ENCODE measurements around the gene SFT2D1.

The SFT2D1 gene

DNA sequence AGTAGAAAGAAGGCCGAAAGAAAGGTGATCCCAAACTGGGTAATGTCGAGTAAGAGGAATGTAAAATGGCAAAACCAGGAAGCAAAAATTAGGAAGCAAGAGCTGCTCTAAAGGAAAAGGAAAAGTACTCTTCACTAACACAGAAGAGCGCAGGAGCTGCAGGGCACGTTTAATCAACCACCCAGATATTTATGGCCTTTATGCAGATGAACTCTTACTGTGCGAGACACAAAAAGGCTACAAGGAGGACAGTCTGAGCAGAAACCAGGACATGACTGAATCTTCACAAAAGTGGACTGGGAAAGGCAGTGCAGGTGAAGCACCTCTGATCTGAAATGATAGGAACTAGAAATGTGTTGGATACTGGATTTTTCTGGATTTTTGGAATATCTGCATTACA, 18.9 kb downstream of the SFT2D1 start:
- TF ChIP-seq, protein P1, sequence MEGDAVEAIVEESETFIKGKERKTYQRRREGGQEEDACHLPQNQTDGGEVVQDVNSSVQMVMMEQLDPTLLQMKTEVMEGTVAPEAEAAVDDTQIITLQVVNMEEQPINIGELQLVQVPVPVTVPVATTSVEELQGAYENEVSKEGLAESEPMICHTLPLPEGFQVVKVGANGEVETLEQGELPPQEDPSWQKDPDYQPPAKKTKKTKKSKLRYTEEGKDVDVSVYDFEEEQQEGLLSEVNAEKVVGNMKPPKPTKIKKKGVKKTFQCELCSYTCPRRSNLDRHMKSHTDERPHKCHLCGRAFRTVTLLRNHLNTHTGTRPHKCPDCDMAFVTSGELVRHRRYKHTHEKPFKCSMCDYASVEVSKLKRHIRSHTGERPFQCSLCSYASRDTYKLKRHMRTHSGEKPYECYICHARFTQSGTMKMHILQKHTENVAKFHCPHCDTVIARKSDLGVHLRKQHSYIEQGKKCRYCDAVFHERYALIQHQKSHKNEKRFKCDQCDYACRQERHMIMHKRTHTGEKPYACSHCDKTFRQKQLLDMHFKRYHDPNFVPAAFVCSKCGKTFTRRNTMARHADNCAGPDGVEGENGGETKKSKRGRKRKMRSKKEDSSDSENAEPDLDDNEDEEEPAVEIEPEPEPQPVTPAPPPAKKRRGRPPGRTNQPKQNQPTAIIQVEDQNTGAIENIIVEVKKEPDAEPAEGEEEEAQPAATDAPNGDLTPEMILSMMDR (IDR thresholded peaks at IDR 0.05; ENCODE audit: insufficient read depth, low read length, poor library complexity, severe bottlenecking) = no peak
- no peaks in the 10 kb centered on the region for H3K27me3 ChIP-seq (replicated peaks; ENCODE audit: control insufficient read depth, insufficient read depth, low read length)
- no peak for DNase-seq (ENCODE audit: extremely low read depth, insufficient read length)
- H3K4me3 ChIP-seq (replicated peaks; ENCODE audit: low read depth, low read length) = no peak overlapping the region
- peaks cover 26% of the 10 kb centered on the region for H3K36me3 ChIP-seq (ENCODE audit: control insufficient read depth, insufficient read depth, low read length)

DNA sequence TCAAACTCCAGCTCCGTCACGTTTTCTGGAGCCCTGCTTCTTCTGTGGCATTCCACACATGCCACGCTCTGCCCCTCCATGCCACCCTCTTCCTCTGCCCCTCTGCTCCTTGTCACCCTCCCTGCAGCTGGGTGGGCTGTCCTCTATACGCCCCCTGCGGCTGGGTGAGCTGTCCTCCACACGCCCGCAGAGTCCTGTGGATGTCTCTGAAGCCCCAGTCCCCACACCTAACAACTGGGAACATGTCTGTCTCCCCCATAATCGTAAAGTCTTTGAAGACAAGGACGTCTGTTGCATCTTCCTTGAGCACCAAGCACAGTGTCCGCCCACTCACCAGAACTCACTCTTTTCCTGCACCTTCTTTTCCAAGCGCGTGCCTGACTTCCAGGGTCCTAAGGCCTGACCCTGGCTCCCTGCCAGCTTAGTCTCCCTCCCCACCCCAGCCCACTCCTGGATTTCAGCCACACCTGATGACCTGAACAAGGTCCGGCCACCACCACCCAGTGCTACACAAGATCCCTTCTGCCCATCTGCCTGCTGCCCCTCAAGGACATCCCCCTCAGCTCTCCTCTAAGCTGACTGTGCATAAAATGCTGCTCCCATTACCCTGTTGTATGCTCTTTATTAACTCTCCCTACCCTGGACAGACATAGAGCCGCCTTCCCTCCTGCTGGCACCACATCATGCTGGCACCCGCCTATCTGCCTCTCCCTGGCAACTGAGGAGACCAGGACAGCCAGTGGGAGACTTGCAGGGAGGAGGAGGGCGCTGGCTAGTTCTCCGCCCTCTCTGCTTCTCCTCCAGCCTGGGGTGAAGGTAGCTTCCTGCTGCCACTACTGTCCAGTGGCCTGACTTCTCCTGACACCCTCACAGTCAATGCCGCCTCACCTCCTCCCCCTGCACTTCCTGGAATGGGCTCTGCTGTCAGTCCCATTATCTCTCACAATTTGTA, 23.4 kb downstream of the SFT2D1 start:
- Histone ChIP-seq H3K36me3 (ENCODE audit: control insufficient read depth, insufficient read depth, low read length) (peaks cover 13% of the 10 kb centered on the region), H3K4me3 (replicated peaks; ENCODE audit: low read depth, low read length) (no peak overlapping the region), H3K27me3 (replicated peaks; ENCODE audit: control insufficient read depth, insufficient read depth, low read length) (no peaks in the 10 kb centered on the region)
- TF ChIP-seq, protein P1 (IDR thresholded peaks at IDR 0.05; ENCODE audit: insufficient read depth, low read length, poor library complexity, severe bottlenecking) = no peak
- no peak for DNase-seq (ENCODE audit: extremely low read depth, insufficient read length)

- DNase-seq (ENCODE audit: extremely low read depth, insufficient read length) = no peak
- TF ChIP-seq, protein P1 (IDR thresholded peaks at IDR 0.05; ENCODE audit: insufficient read depth, low read length, poor library complexity, severe bottlenecking) = no peak
- Histone ChIP-seq H3K36me3 (ENCODE audit: control insufficient read depth, insufficient read depth, low read length) (peaks cover 9% of the 10 kb centered on the region), H3K4me3 (replicated peaks; ENCODE audit: low read depth, low read length) (no peak overlapping the region), H3K27me3 (replicated peaks; ENCODE audit: control insufficient read depth, insufficient read depth, low read length) (no peaks in the 10 kb centered on the region)
Measured at GRCh38 chr6:166318227-166318626, 24.1 kb downstream of the SFT2D1 start.

DNA sequence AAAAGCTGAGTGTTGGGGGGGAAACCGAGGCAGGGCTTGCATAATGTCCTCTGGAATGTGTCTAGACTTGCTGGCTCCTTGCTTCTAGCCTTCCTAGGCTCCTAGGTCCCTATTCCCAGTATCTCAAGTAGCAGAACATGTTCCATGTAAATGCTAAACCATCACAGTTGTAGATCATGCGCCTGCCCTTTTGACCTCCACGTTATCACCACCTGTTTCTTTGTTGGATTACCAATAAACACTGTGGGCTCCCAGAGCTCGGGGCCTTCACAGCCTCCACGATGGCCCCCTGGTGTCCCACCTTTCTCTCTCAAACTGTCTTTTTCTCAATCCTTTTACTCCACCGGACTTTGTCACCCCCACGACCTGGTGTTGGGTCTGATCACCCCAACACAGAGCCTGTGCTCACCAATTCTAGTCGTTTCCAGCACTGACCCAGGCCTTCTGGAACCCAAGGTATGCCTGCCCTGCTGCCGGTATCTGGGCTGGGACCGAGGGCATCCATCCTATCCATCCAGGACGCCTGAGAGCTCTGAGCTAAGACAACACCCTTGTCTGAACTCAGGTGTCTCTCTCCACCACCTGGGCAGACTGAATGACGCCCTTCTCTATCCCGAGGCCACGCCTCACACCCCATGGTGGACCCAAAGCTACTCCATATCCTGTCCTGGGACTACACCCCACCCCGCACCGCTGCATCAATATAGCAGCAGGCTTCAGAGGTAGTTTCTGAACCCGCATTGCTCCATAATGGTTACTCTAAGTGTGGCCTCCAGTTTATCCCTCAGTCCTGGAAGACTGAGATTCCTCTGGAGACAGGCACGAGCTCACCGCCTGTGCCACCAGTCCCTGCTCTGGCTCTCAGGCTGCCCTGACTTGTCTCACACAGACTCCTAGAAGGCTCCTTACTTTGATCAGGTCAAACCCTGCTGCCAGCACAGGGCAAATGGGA, 24.8 kb downstream of the SFT2D1 start:
- Histone ChIP-seq H3K4me3 (replicated peaks; ENCODE audit: low read depth, low read length) (no peak overlapping the region), H3K36me3 (ENCODE audit: control insufficient read depth, insufficient read depth, low read length) (peaks cover 8% of the 10 kb centered on the region), H3K27me3 (replicated peaks; ENCODE audit: control insufficient read depth, insufficient read depth, low read length) (no peaks in the 10 kb centered on the region)
- TF ChIP-seq, protein P1 (IDR thresholded peaks at IDR 0.05; ENCODE audit: insufficient read depth, low read length, poor library complexity, severe bottlenecking) = no peak
- no peak for DNase-seq (ENCODE audit: extremely low read depth, insufficient read length)

DNA sequence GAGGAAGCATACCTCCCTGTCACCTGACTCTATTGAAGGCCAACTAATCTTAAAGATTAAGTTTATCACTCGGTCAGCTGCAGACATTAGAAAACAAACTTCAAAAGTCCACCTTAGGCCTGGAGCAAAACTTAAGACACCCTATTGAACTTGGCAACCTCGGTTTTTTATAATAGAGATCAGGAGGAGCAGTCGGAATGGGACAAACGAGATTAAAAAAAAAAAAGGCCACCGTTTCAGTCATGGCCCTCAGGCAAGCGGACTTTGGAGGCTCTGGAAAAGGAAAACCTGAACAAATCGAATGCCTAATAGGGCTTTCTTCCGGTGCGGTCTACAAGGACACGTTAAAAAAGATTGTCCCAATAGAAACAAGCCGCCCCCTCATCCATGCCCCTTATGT, 26.9 kb downstream of the SFT2D1 start:
- H3K27me3 ChIP-seq (replicated peaks; ENCODE audit: control insufficient read depth, insufficient read depth, low read length) = no peaks in the 10 kb centered on the region
- H3K4me3 ChIP-seq (replicated peaks; ENCODE audit: low read depth, low read length) = no peak overlapping the region
- DNase-seq (ENCODE audit: extremely low read depth, insufficient read length) = no peak
- peaks cover 7% of the 10 kb centered on the region for H3K36me3 ChIP-seq (ENCODE audit: control insufficient read depth, insufficient read depth, low read length)
- TF ChIP-seq, protein P1 (IDR thresholded peaks at IDR 0.05; ENCODE audit: insufficient read depth, low read length, poor library complexity, severe bottlenecking) = no peak
